ENCODE measurements around the gene FBXO7.
"Not testable (repeated sequence)": the region's sequence is repeated elsewhere in the genome, so short reads cannot be mapped to it uniquely, and the experiment has no call there.

FBXO7 gene

DNA sequence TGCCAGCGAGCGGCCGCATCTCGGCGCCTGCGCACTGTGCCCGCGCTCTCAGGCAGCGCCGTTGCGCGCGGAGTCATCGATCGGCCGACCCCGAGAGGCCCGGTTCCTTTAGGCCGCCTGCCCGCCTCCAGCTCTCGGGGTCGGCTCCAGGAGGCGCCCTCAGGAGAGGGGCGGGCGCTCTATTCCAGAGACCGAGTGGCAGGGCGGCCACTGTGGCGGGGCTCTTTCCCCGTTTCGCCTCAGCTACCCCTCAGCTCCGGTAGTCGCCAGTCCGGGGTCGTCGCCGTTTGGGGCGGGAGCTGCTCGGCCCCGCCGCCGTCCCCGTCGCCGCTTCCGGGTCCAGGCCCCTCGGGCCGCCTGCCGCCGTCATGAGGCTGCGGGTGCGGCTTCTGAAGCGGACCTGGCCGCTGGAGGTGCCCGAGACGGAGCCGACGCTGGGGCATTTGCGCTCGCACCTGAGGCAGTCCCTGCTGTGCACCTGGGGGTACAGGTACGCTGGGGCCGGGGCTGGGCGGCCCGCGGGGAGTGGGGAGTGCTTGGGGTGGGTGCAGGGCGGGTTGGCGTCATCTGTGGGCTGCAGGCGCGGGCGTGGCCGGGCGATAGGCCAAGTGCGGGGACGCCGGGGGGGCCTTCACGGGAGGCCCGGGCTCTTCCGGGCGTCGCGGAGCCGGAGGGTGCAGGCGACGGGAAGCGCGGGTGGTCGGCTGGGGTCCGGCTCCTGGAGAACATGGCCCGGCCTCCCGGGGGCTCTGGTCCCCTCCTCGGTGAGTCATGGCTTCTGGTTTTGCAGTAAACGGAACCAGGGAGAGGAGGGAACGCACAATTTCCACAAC, at the start of gene FBXO7:
FBXO7 (plus strand) TSS at position 177 of the 833 bp plus-strand sequence; CDS start at position 369, 192 bp downstream.
- in situ Hi-C loops (cut with MboI; ENCODE audit: low sequenced_read_pairs): loop anchor here (25.0 kb wide), 1 partner anchor 488 kb away; no protein-coding TSS in a partner anchor

- in situ Hi-C loops (cut with MboI; ENCODE audit: low sequenced_read_pairs): no loop called here
Measured at GRCh38 chr22:32426881-32427280, 47.7 kb upstream of the FBXO7 start.

DNA sequence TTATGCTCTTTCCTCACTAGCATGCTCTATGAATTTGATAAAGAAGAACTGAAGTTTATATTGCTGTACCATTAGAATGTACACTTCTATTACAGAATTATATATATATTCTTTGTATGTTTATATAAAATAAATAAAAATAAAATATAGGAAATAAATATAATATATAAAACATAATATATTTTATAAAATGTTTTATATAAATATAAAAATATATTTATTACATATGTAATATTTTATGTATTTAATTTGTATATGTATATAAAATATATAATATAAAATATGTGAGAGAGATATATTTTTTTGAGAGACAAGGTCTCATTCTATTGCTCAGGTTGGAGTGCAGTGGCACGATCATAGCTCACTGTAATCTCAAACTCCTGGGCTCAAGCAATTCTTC, 44.3 kb upstream of the FBXO7 start:
- in situ Hi-C loops (cut with MboI; ENCODE audit: low sequenced_read_pairs): no loop called here

DNA sequence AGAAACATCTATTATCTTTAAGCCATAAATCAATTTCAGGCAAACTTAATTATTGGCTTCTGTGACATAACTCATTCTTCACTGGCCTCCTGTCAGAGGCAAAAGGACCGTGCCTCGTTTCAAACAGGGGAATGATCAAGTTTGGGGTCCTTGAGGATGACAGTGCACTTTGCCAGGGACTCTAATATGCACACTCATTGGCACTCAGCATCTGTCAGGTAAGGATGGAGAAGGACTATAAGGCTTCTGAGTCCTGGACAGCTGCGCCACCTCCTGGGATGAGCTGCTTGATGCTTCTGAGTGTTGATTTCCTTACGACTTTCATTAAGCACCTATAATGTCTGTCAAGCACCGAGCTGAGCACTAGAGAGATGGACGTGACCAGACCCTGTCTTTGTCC, 30.5 kb upstream of the FBXO7 start:
- in situ Hi-C loops (cut with MboI; ENCODE audit: low sequenced_read_pairs): no loop called here

- in situ Hi-C loops (cut with MboI; ENCODE audit: low sequenced_read_pairs): no loop called here
Measured at GRCh38 chr22:32446321-32446720, 28.3 kb upstream of the FBXO7 start.

DNA sequence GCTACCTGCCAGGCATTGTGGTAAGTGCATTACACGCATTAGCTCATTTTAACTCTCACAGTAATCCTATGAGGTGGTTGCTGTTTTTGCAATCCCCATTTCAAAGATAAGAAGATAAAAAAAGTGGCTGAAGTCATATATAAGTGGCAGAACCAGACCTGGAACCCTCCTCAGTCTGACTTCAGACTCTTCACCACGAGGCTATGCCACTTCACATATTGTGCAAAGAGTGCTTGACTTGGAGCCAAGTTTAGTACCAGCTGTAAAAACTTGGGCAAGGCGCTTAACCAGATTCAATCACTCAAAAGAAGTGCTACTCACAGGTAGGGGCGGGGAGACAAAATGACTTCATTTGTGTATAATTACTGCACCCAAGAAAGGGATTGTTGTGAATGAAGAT, 25.6 kb upstream of the FBXO7 start:
- in situ Hi-C loops (cut with MboI; ENCODE audit: low sequenced_read_pairs): no loop called here

GRCh38 chr22:32457031-32457430, 17.6 kb upstream of the FBXO7 start:
- in situ Hi-C loops (cut with MboI; ENCODE audit: low sequenced_read_pairs): loop anchor here (25.0 kb wide), 1 partner anchor 470 kb away; no protein-coding TSS in a partner anchor

GRCh38 chr22:32462452-32462851, 12.2 kb upstream of the FBXO7 start:
- in situ Hi-C loops (cut with MboI; ENCODE audit: low sequenced_read_pairs): loop anchor here (25.0 kb wide), 1 partner anchor 475 kb away; no protein-coding TSS in a partner anchor

- in situ Hi-C loops (cut with MboI; ENCODE audit: low sequenced_read_pairs): loop anchor here (25.0 kb wide), 1 partner anchor 478 kb away; no protein-coding TSS in a partner anchor
Measured at GRCh38 chr22:32465661-32466060, 8.9 kb upstream of the FBXO7 start.

- in situ Hi-C loops (cut with MboI; ENCODE audit: low sequenced_read_pairs): loop anchor here (25.0 kb wide), 1 partner anchor 479 kb away; no protein-coding TSS in a partner anchor
Measured at GRCh38 chr22:32466496-32466895, 8.1 kb upstream of the FBXO7 start.

GRCh38 chr22:32469799-32470212, 4.8 kb upstream of the FBXO7 start:
- in situ Hi-C loops (cut with MboI; ENCODE audit: low sequenced_read_pairs): loop anchor here (25.0 kb wide), 1 partner anchor 483 kb away; no protein-coding TSS in a partner anchor

DNA sequence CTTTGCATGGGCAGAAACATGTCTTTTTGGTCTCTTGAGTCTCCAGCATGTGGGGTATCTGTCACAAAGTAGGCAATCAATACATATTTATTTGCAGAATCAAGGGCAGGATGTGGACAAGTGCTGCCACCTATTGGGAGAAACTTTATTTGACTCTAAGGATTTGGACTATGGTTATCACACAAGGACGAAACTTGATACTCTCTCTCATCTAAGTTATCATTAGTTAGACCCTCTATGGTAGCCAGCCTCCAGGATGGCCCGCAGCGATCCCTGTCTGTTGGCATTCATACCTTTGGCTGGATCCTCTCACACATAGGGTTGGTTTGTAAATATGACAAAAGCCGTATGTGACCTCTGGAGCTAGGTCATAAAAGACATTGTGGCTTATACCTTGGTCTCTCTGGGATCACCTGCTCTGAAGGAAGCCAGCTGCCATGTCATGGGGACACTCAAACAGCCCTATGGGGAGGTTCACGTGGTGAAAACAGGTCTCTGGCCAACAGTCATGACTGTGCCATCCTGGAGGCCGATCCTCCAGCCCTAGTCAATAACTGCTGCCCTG, 1.1 kb upstream of the FBXO7 start:
- in situ Hi-C loops (cut with MboI; ENCODE audit: low sequenced_read_pairs): loop anchor here (25.0 kb wide), 1 partner anchor 486 kb away; no protein-coding TSS in a partner anchor

GRCh38 chr22:32475468-32476010, 928 bp downstream of the FBXO7 start:
- in situ Hi-C loops (cut with MboI; ENCODE audit: low sequenced_read_pairs): no loop called here

- in situ Hi-C loops (cut with MboI; ENCODE audit: low sequenced_read_pairs): no loop called here
Measured at GRCh38 chr22:32476281-32477195, 1.9 kb downstream of the FBXO7 start.

GRCh38 chr22:32477596-32477995, 3.0 kb downstream of the FBXO7 start:
- in situ Hi-C loops (cut with MboI; ENCODE audit: low sequenced_read_pairs): no loop called here

GRCh38 chr22:32478552-32478951, 3.9 kb downstream of the FBXO7 start:
- in situ Hi-C loops (cut with MboI; ENCODE audit: low sequenced_read_pairs): not testable (repeated sequence)

GRCh38 chr22:32478994-32479393, 4.4 kb downstream of the FBXO7 start:
- in situ Hi-C loops (cut with MboI; ENCODE audit: low sequenced_read_pairs): no loop called here

DNA sequence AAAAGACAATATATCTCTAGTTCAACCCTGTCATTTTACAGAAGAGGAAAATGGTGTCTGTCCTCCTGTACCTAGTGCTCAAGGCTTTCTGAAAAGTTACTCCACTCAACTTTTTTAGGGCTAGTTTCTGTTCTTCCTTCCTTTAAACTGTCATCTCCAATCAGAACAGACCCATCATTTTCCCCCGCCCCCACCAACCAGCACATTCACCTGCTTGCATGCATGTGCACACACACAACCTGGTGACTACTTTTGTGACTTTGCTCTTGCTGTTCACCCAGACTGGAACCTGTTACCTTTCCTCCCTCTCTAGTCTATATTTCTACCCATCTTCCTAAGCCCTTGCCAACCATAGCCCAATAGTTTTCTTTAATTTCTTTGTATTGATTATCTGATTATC, 5.6 kb downstream of the FBXO7 start:
- in situ Hi-C loops (cut with MboI; ENCODE audit: low sequenced_read_pairs): no loop called here

DNA sequence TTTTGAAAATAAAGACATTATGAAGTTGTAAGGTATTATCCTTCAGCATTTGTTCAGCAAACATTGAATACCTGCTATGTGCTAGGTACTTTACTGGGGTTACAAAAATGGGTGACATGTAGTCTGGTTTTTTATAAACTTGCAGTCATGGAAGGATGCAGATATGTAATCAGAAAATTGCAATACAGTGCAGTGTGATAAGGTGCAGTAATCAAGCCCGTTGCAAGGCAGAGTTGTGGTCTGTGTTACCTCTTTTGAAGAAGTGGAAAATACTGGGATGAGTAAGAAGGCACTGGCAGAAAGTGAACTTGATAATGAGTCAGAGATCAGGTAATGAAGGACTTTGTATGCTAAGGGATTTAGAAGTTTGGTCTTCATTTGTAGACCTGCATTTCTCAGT, 8.1 kb downstream of the FBXO7 start:
- in situ Hi-C loops (cut with MboI; ENCODE audit: low sequenced_read_pairs): no loop called here

DNA sequence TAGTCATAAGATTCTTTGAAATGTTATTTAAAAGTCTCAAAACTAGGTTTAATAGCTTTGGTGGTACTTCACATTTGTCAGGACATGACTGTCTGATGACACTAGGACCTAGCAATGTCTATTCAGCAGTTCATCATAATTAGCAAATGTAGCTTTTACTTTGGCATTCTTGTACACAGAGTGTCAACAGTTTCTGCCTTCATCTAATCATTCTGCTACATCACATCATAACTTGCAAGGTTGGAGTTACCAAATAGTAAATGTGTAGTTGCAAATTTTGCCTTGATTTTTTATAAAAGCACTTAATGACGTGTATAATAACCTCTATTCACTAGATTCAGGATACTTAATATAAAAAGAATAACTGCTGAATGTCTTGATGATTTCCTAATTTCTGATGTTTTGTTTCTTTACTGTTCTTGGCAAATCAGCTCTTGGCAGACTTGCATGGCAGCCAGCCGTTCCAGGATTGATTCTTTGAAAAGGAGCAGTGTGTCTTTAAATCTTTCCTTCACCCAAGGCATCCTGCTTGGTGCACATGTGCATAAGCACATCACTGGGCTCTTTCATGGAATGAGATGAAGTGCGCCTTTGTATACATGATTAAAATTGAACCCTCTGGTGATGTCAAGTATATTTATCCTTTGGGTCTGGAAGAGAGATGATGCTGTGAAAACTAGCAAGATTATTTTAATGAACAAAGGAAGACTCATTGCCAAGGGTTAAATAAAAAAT, 12.2 kb downstream of the FBXO7 start:
- in situ Hi-C loops (cut with MboI; ENCODE audit: low sequenced_read_pairs): no loop called here

All from HL-60/S4 treated with phorbol 12-myristate 13-acetate at 8.2 ng/mL for 4 days and 3 days (cell line).